HepG2 (cell line): ENCODE results near the gene TCFL5. TPM values are rescaled to one million over a fixed set of nuclear protein-coding genes. Genes with fewer than 3 reads are reported as not detected.

Experiments used
- EED ChIP-seq: sonication (generic); formaldehyde crosslinking; IDR thresholded peaks from 2 replicates; pipeline ENCODE4 v1.5.0; 2020; ENCODE audit warnings: mild to moderate bottlenecking, missing genetic modification reagents
- EP300 ChIP-seq, 3 experiments: sonication (generic) in 1 of 3; formaldehyde crosslinking in 1 of 3; IDR thresholded peaks; 2 replicates each; pipeline versions ENCODE4 v1.5.1 to v1.6.1; 2011 to 2020; ENCODE audit warnings: low read depth in 2 of 3, low read length in 2 of 3, borderline replicate concordance in 1 of 3, improper control_type of control experiment in 1 of 3, mild to moderate bottlenecking in 1 of 3, missing genetic modification reagents in 1 of 3, moderate library complexity in 1 of 3
- ERF ChIP-seq: IDR thresholded peaks from 2 replicates; pipeline ENCODE4 v1.6.1; 2018; ENCODE audit warnings: missing biosample characterization, missing genetic modification reagents
- GABPA ChIP-seq, 2 experiments: IDR thresholded peaks; 2 replicates each; pipeline ENCODE4 v1.6.1; 2011 to 2016; ENCODE audit warnings: low read depth in 2 of 2, low read length in 1 of 2, missing biosample characterization in 1 of 2, missing genetic modification characterization in 1 of 2
- GLI4 ChIP-seq: sonication (generic); formaldehyde crosslinking; IDR thresholded peaks from 2 replicates; pipeline ENCODE4 v1.5.1; 2020; ENCODE audit warnings: missing genetic modification reagents, mild to moderate bottlenecking, moderate library complexity, borderline replicate concordance
- NONO ChIP-seq, 2 experiments: fragments of 450-650 bp in 1 of 2; sonication (generic) in 1 of 2; formaldehyde crosslinking in 1 of 2; IDR thresholded peaks in 1 of 2; conservative IDR thresholded peaks in 1 of 2; 2 replicates each; pipeline versions ENCODE4 v1.6.1 to v1.8.0; 2017 to 2022; ENCODE audit warnings: mild to moderate bottlenecking in 1 of 2, missing genetic modification reagents in 1 of 2, moderate library complexity in 1 of 2
- POLR2A ChIP-seq, 2 experiments: IDR thresholded peaks; 2 replicates each; pipeline ENCODE4 v1.6.1; 2011; ENCODE audit warnings: low read depth in 2 of 2, low read length in 2 of 2, mild to moderate bottlenecking in 1 of 2, moderate library complexity in 1 of 2; ENCODE audit not compliant: insufficient read depth in 1 of 2
- PRMT3 ChIP-seq: sonication (generic); formaldehyde crosslinking; IDR thresholded peaks from 2 replicates; pipeline ENCODE4 v1.8.1; 2022; ENCODE audit warnings: low read depth, mild to moderate bottlenecking, moderate library complexity, missing genetic modification reagents, borderline replicate concordance
- ZBTB1 ChIP-seq: sonication (generic); formaldehyde crosslinking; IDR thresholded peaks from 2 replicates; pipeline ENCODE4 v1.4.0; 2020; ENCODE audit warnings: missing genetic modification reagents, borderline replicate concordance
- ZBTB42 ChIP-seq: sonication (generic); formaldehyde crosslinking; IDR thresholded peaks from 2 replicates; pipeline ENCODE4 v1.5.0; 2020; ENCODE audit warnings: mild to moderate bottlenecking, missing genetic modification reagents
- ZNF816 ChIP-seq: sonication (generic); formaldehyde crosslinking; IDR thresholded peaks from 2 replicates; pipeline ENCODE4 v1.8.0; 2022; ENCODE audit warnings: missing genetic modification reagents, mild to moderate bottlenecking, borderline replicate concordance
- ZSCAN21 ChIP-seq: sonication (generic); formaldehyde crosslinking; IDR thresholded peaks from 2 replicates; pipeline ENCODE4 v1.8.0; 2022; ENCODE audit warnings: mild to moderate bottlenecking, missing genetic modification reagents, moderate library complexity, borderline replicate concordance
- polyA plus RNA-seq, 8 experiments: library from polyadenylated mRNA; depleted of rRNA in 3 of 8; stranded (reverse) in 7 of 8; unstranded in 1 of 8; fragments of >200 nt; fragmentation: Illumina TruSeq in 4 of 8; extraction: Trizol in 4 of 8; gene quantifications; 2 replicates each; pipeline versions ENCODE4 v1.2.1 to v1.2.3, GENCODE V29; 2011 to 2016; ENCODE audit warnings: low read depth in 4 of 8, missing spikeins in 1 of 8, mixed read lengths in 1 of 8; ENCODE audit not compliant: insufficient read depth in 1 of 8
- total RNA-seq, 5 experiments: library from RNA; depleted of rRNA; stranded (reverse); fragments of >200 nt; fragmentation: Illumina TruSeq; extraction: Trizol; gene quantifications; 2 replicates each; pipeline ENCODE4 v1.2.3, GENCODE V29; 2016; ENCODE audit warnings: low read depth in 1 of 5
- TF ChIP-seq, protein P1 (sequence below): sonication (generic); formaldehyde crosslinking; conservative IDR thresholded peaks from 2 replicates; pipeline ENCODE4 v1.5.0; 2020; ENCODE audit warnings: missing genetic modification reagents
- TF ChIP-seq, protein P2 (sequence below): sonication (generic); formaldehyde crosslinking; IDR thresholded peaks from 2 replicates; pipeline ENCODE4 v1.5.0; 2020; ENCODE audit warnings: missing genetic modification reagents
- TF ChIP-seq, protein P3 (sequence below): sonication (generic); formaldehyde crosslinking; IDR thresholded peaks from 2 replicates; pipeline ENCODE4 v1.9.0; 2021; ENCODE audit warnings: missing genetic modification reagents, borderline replicate concordance
- TF ChIP-seq, protein P4 (sequence below): sonication (generic); formaldehyde crosslinking; IDR thresholded peaks from 2 replicates; pipeline ENCODE4 v1.4.0; 2020; ENCODE audit warnings: low read depth, missing genetic modification reagents

Gene TCFL5
- total and polyA plus RNA-seq, 2 of the 13 experiments (the other 11 are each of a cell fraction or from before 2014, with no cell fraction given): 14.8 to 20.0 TPM

DNA sequence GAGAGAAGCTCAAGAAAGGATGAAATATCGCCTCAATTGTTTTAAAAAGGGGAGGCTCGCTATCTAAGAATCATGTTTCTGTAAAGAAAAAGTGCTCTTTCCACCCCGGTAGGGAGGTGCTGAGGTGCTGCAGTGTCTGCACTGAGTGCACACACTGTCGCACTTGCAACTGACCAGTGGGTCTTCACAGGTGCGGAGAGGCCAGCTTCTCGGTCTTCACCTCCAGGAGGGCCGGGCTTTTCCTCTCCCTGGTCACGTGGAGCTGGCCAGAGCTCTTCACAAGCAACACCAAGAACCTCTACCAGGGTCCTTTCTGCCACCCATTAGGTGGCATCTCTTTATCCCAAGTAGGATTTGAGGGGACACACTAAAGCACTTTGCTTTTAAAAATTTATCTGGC lies 27.8 kb upstream of the TCFL5 start (continued):
- TF ChIP-seq PRMT3 (CRISPR knock-in tag) (no peak), ZBTB1 (no peak), NONO (IDR thresholded peaks at IDR 0.05) (no peak), NONO (CRISPR knock-in tag; conservative IDR thresholded peaks at IDR 0.05) (no peak), GLI4 (no peak), POLR2A (IDR thresholded peaks at IDR 0.05; ENCODE audit: insufficient read depth in 1 of 2, low read depth in 2 of 2, low read length in 2 of 2) (no peak), ZBTB42 (CRISPR knock-in tag) (no peak), ZNF816 (no peak), ERF (CRISPR knock-in tag) (no peak), EED (CRISPR knock-in tag) (no peak), GABPA (IDR thresholded peaks at IDR 0.05; ENCODE audit: low read depth, low read length) (no peak), GABPA (CRISPR knock-in tag; IDR thresholded peaks at IDR 0.05; ENCODE audit: low read depth) (no peak), EP300 (IDR thresholded peaks at IDR 0.05; ENCODE audit: low read depth in 2 of 2, low read length in 2 of 2) (no peak), EP300 (CRISPR knock-in tag; IDR thresholded peaks at IDR 0.05; ENCODE audit: borderline replicate concordance) (no peak), ZSCAN21 (CRISPR knock-in tag) (no peak)
- TF ChIP-seq, protein P1, sequence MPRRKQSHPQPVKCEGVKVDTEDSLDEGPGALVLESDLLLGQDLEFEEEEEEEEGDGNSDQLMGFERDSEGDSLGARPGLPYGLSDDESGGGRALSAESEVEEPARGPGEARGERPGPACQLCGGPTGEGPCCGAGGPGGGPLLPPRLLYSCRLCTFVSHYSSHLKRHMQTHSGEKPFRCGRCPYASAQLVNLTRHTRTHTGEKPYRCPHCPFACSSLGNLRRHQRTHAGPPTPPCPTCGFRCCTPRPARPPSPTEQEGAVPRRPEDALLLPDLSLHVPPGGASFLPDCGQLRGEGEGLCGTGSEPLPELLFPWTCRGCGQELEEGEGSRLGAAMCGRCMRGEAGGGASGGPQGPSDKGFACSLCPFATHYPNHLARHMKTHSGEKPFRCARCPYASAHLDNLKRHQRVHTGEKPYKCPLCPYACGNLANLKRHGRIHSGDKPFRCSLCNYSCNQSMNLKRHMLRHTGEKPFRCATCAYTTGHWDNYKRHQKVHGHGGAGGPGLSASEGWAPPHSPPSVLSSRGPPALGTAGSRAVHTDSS (CRISPR knock-in tag): no peak
- TF ChIP-seq, protein P2, sequence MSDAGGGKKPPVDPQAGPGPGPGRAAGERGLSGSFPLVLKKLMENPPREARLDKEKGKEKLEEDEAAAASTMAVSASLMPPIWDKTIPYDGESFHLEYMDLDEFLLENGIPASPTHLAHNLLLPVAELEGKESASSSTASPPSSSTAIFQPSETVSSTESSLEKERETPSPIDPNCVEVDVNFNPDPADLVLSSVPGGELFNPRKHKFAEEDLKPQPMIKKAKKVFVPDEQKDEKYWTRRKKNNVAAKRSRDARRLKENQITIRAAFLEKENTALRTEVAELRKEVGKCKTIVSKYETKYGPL: no peak
- TF ChIP-seq, protein P3, sequence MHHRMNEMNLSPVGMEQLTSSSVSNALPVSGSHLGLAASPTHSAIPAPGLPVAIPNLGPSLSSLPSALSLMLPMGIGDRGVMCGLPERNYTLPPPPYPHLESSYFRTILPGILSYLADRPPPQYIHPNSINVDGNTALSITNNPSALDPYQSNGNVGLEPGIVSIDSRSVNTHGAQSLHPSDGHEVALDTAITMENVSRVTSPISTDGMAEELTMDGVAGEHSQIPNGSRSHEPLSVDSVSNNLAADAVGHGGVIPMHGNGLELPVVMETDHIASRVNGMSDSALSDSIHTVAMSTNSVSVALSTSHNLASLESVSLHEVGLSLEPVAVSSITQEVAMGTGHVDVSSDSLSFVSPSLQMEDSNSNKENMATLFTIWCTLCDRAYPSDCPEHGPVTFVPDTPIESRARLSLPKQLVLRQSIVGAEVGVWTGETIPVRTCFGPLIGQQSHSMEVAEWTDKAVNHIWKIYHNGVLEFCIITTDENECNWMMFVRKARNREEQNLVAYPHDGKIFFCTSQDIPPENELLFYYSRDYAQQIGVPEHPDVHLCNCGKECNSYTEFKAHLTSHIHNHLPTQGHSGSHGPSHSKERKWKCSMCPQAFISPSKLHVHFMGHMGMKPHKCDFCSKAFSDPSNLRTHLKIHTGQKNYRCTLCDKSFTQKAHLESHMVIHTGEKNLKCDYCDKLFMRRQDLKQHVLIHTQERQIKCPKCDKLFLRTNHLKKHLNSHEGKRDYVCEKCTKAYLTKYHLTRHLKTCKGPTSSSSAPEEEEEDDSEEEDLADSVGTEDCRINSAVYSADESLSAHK (CRISPR knock-in tag): no peak
- TF ChIP-seq, protein P4, sequence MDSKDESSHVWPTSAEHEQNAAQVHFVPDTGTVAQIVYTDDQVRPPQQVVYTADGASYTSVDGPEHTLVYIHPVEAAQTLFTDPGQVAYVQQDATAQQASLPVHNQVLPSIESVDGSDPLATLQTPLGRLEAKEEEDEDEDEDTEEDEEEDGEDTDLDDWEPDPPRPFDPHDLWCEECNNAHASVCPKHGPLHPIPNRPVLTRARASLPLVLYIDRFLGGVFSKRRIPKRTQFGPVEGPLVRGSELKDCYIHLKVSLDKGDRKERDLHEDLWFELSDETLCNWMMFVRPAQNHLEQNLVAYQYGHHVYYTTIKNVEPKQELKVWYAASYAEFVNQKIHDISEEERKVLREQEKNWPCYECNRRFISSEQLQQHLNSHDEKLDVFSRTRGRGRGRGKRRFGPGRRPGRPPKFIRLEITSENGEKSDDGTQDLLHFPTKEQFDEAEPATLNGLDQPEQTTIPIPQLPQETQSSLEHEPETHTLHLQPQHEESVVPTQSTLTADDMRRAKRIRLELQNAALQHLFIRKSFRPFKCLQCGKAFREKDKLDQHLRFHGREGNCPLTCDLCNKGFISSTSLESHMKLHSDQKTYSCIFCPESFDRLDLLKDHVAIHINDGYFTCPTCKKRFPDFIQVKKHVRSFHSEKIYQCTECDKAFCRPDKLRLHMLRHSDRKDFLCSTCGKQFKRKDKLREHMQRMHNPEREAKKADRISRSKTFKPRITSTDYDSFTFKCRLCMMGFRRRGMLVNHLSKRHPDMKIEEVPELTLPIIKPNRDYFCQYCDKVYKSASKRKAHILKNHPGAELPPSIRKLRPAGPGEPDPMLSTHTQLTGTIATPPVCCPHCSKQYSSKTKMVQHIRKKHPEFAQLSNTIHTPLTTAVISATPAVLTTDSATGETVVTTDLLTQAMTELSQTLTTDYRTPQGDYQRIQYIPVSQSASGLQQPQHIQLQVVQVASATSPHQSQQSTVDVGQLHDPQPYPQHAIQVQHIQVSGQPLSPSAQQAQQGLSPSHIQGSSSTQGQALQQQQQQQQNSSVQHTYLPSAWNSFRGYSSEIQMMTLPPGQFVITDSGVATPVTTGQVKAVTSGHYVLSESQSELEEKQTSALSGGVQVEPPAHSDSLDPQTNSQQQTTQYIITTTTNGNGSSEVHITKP (CRISPR knock-in tag): no peak
